Psoas muscle (tissue), 8 donors: ENCODE data around the gene STK17B. TPM values are rescaled to one million over a fixed set of nuclear protein-coding genes. Genes with fewer than 3 reads are reported as not detected.

Experiments used
- ATAC-seq, 4 donors: fragments of 200-7000 bp; cut with Tn5 transposase; one replicate each; pipeline ENCODE4 v1.9.1; 2020; ENCODE audit warnings: moderate library complexity in 3 of 4, mild to moderate bottlenecking in 2 of 4
- DNase-seq, 2 donors: peaks; one replicate each; pipeline ENCODE4 v3.0.0-alpha.2; 2020
- H3K27ac ChIP-seq: fragments of 200-600 bp; one replicate; pipeline ENCODE4 v1.8.0; 2022
- H3K27me3 ChIP-seq, 3 donors: fragments of 200-600 bp in 1 of 3; one replicate each; pipeline versions ENCODE4 v1.6.1 to v1.8.0; 2013 to 2022; ENCODE audit warnings: low read length in 2 of 3, mild to moderate bottlenecking in 2 of 3, moderate library complexity in 1 of 3; ENCODE audit not compliant: insufficient read depth in 3 of 3
- H3K36me3 ChIP-seq, 2 donors: fragments of 200-600 bp in 1 of 2; one replicate each; pipeline versions ENCODE4 v1.6.1 to v1.8.0; 2013 to 2022; ENCODE audit warnings: low read depth in 1 of 2, mild to moderate bottlenecking in 1 of 2, moderate library complexity in 1 of 2; ENCODE audit not compliant: insufficient read depth in 1 of 2
- H3K4me1 ChIP-seq: fragments of 200-600 bp; one replicate; pipeline ENCODE4 v1.8.0; 2022
- H3K4me3 ChIP-seq: fragments of 200-600 bp; one replicate; pipeline ENCODE4 v1.8.0; 2022; ENCODE audit warnings: mild to moderate bottlenecking
- H3K9me3 ChIP-seq: fragments of 200-600 bp; one replicate; pipeline ENCODE4 v1.8.0; 2022
- WGBS, 3 donors: extraction: QIAGEN DNeasy Blood & Tissue Kit; methylation state at CpG; one replicate each; pipeline versions ENCODE4 v1.1.6 to v1.1.7; 2013; 5-methylcytosine and 5-hydroxymethylcytosine counted together
- intact Hi-C, 2 donors: fragments of 100-400 bp; cut with DNase I; formaldehyde crosslinking; loops; one replicate each; pipeline versions ENCODE4 v1.11.0 to v1.14.2; 2022
- polyA plus RNA-seq, 3 donors: library from polyadenylated mRNA; stranded (reverse); fragments of 200-250 nt; gene quantifications; one replicate each; pipeline ENCODE4 v1.2.3, GENCODE V29; 2013
- total RNA-seq, 4 donors: library from RNA; stranded (reverse); fragmentation: NEBNext Ultra II Directional in 2 of 4; extraction: Animal tissue kit (Norgen Biotek cat#: 25700) in 2 of 4; gene quantifications; one replicate each; pipeline versions ENCODE4 v1.2.1 to v1.2.4, GENCODE V29; 2021 to 2023
- TF ChIP-seq, protein P1 (sequence below): fragments of 200-600 bp; IDR thresholded peaks from one replicate; pipeline ENCODE4 v1.8.0; 2022; ENCODE audit warnings: antibody characterized with exemption
- donor health status: healthy with polysubstance abuse.
- donor health status: DM: no; HTN: no; CAD: no; lungs with moderate emphysema.
- donor health status: Bipolar disorder and iron deficiency.
- donor health status: healthy.
- donor health status: DM: yes; HTN: yes; CAD: no.
- donor health status: DM: no; HTN: no; CAD: no.
- donor health status: DM: no; HTN: no; CAD: no.
- donor health status: DM: yes; HTN: yes; CAD: no.

STK17B gene
- total and polyA plus RNA-seq, 7 donors: 1.3 to 5.3 (median 3.1) TPM

DNA sequence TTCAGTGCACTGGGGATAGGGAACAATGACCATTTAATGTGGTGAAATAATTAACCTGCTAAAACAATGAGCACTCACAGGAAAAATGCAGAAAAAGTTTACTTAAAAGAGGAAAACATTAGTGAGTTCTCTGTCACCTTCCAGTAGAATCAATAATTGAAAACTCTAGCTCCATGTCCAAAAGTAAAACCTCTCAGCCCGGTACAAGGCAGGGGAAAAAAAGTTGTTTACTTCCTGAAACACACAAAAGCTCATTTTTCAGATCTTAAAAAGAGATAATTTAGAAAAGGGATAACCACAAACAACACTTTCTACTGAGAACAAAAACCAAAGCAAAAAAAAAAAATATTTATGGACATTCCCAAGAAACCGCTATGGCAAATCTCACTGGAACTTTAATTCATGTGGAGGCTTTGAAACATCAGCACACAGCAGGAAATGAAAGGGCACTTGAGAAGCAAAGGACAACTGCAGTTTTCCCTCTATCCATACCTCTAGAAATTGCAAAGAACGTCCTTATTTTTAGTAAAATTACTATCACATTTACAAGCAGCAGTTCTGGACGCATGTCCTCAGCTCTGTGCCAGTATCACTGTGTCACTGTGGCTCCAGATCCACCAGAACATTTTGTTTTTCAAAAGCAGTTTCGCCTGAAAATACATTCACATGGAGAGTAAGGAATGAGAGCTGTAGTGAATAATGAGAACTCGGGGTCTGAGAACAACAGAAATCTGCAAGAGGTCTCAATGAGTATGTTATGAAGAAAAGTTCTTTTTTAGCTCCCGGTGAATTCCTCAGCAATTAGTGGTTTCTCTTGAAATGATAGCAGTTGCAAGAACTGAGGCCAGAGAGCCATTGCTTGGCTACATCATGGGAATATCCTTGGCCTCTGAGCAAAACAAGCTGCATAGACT, 58.1 kb downstream of the STK17B start:
- no peaks in the 10 kb centered on the region for H3K9me3 ChIP-seq
- TF ChIP-seq, protein P1, sequence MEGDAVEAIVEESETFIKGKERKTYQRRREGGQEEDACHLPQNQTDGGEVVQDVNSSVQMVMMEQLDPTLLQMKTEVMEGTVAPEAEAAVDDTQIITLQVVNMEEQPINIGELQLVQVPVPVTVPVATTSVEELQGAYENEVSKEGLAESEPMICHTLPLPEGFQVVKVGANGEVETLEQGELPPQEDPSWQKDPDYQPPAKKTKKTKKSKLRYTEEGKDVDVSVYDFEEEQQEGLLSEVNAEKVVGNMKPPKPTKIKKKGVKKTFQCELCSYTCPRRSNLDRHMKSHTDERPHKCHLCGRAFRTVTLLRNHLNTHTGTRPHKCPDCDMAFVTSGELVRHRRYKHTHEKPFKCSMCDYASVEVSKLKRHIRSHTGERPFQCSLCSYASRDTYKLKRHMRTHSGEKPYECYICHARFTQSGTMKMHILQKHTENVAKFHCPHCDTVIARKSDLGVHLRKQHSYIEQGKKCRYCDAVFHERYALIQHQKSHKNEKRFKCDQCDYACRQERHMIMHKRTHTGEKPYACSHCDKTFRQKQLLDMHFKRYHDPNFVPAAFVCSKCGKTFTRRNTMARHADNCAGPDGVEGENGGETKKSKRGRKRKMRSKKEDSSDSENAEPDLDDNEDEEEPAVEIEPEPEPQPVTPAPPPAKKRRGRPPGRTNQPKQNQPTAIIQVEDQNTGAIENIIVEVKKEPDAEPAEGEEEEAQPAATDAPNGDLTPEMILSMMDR: no peak
- WGBS, 3 donors: 13 to 23% (median 15%) methylated on average over 7 of the region's 7 CpGs
- no peaks in the 10 kb centered on the region for H3K36me3 ChIP-seq
- DNase-seq (no peak), ATAC-seq (peak in 1 of 4 donors; percentile 66)
- H3K27ac ChIP-seq: peak overlapping the region; percentile 3
- peak overlapping the region; percentile 29 for H3K4me3 ChIP-seq
- intact Hi-C loops: no loop called here
- H3K27me3 ChIP-seq: no peaks in the 10 kb centered on the region
- peaks cover 25% of the 10 kb centered on the region for H3K4me1 ChIP-seq

GRCh38 chr2:196112418-196113034, 58.9 kb downstream of the STK17B start:
- H3K27ac ChIP-seq: peak overlapping the region; percentile 3
- intact Hi-C loops: no loop called here
- peak in 1 of 4 donors; percentile 36 for ATAC-seq

GRCh38 chr2:196108604-196109003, 62.8 kb downstream of the STK17B start:
- ATAC-seq: no peak
- Histone ChIP-seq H3K4me1 (peaks cover 20% of the 10 kb centered on the region), H3K9me3 (no peaks in the 10 kb centered on the region), H3K27ac (no peak overlapping the region), H3K27me3 (no peaks in the 10 kb centered on the region), H3K36me3 (no peaks in the 10 kb centered on the region), H3K4me3 (no peak overlapping the region)
- 37 to 52% (median 39%) methylated on average over 1 of the region's 1 CpG for WGBS, 3 donors
- DNase-seq: no peak
- intact Hi-C loops: no loop called here
- TF ChIP-seq, protein P1: no peak

More at GRCh38 chr2:196112418-196113034, 58.9 kb downstream of the STK17B start:
- no peaks in the 10 kb centered on the region for H3K9me3 ChIP-seq
- H3K36me3 ChIP-seq: no peaks in the 10 kb centered on the region
- WGBS, 3 donors: 38 to 50% (median 42%) methylated on average over 5 of the region's 5 CpGs
- H3K4me1 ChIP-seq: peaks cover 25% of the 10 kb centered on the region
- DNase-seq: no peak
- H3K27me3 ChIP-seq: no peaks in the 10 kb centered on the region
- TF ChIP-seq, protein P1: no peak
- no peak overlapping the region for H3K4me3 ChIP-seq

GRCh38 chr2:196105951-196106350, 65.4 kb downstream of the STK17B start:
- H3K4me1 ChIP-seq: peaks cover 10% of the 10 kb centered on the region
- no peak overlapping the region for H3K27ac ChIP-seq
- H3K9me3 ChIP-seq: no peaks in the 10 kb centered on the region
- DNase-seq: no peak
- no peaks in the 10 kb centered on the region for H3K27me3 ChIP-seq
- WGBS, 3 donors: 53 to 75% (median 64%) methylated on average over 5 of the region's 5 CpGs
- H3K4me3 ChIP-seq: no peak overlapping the region
- H3K36me3 ChIP-seq: no peaks in the 10 kb centered on the region
- TF ChIP-seq, protein P1: no peak
- ATAC-seq: no peak
- intact Hi-C loops: no loop called here
